NCI-H2196 treated with DMSO at 0.1 percent for 48 hours (cell line): Measurements from ENCODE around the gene TCF21.

Experiments used
- DNase-seq: peaks from one replicate; lab custom pipeline; 2025; ENCODE audit not compliant: unreplicated experiment; lab: John Stamatoyannopoulos, UW

Gene TCF21

GRCh38 chr6:133889557-133890403 is 867 bp downstream of the TCF21 start:
- DNase-seq = no peak

DNA sequence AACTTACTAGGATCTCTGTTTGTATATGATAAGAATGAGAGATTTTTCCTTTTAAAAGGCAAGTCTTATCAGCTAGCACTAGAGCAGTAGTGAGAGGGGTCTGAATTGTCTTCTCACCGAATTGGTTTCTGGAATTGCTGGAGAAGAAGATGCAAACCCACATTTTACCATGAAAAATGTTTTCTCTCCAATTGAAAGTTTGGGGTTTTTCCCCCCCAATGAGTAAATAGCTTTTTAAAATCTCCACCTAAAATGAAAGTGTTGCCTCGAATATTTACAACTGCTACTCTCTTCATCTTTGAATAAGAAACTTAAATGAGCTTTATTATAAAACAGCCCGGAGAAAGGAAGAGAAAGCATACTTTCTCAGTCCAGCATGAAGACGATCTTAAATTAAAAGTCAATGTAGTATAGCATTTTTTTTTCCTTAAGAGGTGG is 1.8 kb downstream of the TCF21 start:
- DNase-seq = no peak

- no peak for DNase-seq
These were observed 2.4 kb downstream of the TCF21 start for GRCh38 chr6:133891149-133891926.

GRCh38 chr6:133891927-133892812 is 3.3 kb downstream of the TCF21 start:
- no peak for DNase-seq

DNA sequence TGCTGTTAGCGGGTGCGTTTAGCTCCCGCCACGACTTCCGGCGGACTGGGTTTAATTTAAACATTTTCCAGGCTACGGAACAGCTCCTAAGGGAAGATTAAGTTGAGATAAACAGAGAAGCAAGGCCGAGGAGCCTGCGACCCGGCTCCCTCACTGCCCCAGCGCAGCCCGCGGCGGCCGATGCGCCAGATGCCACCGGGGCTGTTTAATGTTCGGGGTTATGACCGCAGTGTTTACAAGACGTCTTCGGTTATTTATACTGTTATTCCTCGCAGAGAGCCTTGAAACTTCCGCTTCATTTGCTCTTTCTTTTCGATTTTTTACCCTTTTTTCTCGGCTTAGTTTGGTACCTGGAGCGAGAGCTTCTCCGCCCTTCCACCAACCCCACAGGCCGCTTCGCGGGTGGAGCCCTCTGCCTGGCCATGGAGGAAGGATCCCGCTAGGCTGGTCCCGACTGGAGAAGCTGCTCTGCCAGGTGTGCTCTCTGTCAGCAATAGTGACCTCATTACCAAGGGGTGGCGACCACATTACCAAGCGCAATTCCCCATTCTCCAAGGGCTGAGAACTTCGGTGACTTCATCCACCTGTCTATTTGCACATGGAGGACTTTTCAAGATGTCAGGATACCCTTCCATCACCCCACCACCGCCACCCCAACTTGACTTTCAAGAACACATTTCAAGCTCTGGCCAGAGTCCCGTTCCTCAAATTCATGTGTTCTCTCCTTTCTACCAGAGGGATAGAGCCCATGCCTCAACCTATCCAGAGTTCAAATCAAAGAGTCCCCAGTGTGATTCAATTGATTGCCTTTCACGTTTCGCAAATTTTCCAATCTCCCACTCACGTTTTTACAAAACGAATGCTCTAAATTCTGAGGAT is 4.1 kb downstream of the TCF21 start:
- no peak for DNase-seq

GRCh38 chr6:133893946-133894345 is 5.0 kb downstream of the TCF21 start:
- DNase-seq = no peak

GRCh38 chr6:133894369-133894768 is 5.5 kb downstream of the TCF21 start:
- no peak for DNase-seq

GRCh38 chr6:133894795-133895358 is 6.0 kb downstream of the TCF21 start:
- no peak for DNase-seq

- DNase-seq = no peak
These were observed 6.8 kb downstream of the TCF21 start for GRCh38 chr6:133895573-133896343.

- no peak for DNase-seq
These were observed 7.4 kb downstream of the TCF21 start for GRCh38 chr6:133896344-133896721.

GRCh38 chr6:133898263-133898662 is 9.3 kb downstream of the TCF21 start:
- no peak for DNase-seq

DNA sequence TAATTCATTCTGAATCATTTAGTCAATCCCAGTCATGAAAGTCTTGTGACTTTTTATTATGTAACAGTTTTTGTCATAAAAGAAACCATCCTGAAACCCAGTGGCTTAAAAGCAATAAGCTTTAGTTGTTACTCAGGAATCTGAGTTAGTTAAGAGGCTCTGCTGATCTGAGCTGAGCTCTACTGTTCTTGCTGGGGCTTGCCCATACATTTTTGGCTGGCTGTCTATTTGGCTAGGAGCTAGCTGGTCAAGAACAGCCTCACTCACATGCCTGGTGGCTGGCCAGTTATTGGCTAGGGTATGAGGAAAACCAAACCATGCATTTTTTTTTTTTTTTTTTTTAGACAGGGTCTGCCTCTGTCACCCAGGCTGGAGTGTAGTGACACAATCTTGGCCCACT is 10.6 kb downstream of the TCF21 start:
- DNase-seq = no peak

GRCh38 chr6:133903855-133904254 is 14.9 kb downstream of the TCF21 start:
- DNase-seq = no peak

DNA sequence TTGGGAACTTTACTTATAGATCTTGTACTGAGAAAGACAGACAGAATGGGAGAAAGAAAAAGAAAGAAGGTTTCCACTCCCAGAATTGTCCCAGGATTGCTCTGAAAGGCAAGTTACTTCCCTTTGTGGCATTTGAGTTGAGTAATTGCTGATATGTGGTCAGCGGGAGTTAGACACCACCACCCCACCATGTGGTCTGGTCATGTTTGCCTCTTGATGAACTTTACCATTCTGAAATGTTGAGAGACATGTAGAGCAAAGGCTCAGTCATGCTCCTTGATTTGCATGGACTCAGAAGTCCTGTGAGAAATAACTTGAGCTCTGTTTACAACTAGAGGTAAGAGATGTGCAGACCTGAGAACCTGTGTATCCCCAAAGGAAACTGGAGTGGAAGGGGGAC is 17.1 kb downstream of the TCF21 start:
- DNase-seq = no peak

DNA sequence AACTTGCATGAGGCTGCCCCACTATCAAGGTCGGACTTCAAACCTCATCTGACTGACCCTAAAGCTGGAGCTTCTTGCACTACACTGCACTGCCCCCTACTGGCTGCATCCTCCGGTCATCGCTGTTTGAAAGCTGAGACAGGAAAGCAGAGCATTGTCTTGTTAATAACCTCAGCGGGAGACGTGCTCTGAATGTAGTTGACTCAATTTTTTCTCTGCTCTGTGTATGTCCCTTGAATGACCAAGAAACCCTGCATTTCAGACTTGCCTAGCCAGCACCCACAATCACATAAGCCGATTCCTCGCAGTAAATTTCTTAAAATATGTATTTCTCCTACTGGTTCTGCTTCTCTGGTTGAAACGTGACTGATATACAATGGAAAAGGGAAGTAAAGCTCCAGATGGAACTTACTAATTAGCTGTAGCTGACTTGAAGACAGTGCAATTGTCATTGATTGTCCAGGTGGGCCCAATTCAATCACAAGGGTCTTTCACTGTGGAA is 27.8 kb downstream of the TCF21 start:
- peak; percentile 70 for DNase-seq

DNA sequence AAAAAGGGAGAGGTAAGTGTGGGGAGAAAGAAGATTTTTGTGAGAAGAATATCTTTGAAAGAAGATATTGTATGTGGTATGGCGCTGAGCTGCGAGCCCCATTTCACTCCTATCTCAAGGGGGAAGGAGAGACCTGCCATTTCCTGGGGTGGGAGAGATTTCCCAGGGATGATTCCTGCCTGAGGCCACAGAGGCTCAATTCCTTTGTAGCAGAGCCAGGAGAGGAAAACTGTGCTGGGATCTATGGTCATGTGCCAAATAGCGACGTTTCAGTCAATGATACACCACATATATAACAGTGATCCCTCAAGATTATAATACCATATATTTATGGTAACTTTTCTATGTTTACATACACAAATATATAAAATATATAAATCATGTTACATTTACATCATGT is 28.9 kb downstream of the TCF21 start:
- DNase-seq = no peak

DNA sequence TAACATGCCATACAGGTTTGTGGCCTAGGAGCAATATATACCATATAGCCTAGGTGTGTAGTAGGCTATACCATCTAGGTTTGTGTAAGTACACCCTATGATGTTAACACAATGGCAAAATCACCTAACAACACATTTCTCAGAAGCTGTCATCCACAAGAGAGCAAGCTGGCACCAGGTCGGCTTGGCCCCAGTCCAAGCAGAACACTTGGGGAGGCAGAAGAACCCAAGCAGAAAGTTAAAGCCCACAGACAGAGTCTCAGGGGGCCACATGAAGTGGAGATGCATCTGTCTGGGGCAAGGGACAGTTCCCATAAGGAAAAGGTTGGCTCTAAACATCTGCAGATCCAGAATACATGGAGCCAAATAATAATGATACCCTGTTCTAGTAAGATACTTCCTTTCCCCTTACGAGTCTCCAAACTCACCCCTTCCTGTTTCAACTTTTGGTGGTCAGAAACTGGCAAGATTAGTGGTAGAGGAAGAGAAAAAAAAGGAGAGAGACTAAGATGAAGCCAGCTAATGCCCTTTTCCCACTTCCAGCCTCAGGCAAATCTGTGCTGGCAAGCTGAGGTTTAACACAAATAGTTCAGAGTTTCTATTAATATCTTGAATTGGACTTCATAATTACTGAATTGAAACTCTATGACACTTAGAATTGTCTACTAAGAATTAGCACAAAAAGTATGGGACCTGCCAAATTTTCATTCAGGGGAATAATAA is 29.5 kb downstream of the TCF21 start:
- no peak for DNase-seq

DNA sequence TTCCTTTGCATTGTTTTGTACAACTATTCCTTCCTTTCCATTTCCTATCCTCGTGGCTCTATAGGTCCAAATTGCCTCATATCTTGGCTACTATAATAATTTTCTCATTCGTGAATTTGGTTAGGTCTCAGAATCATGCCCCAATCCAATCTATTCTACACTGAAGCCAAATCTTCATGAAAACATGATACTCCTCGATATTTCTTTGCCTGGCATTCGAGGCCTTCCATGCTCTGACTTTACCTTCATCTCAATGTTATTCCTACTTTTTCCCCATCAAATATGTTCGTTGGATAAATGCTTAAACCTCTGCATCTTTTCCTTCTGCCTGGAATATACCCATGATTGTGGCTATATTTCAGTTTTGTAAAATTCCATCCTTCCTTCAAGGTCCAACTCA is 30.4 kb downstream of the TCF21 start:
- DNase-seq = no peak
